ENCODE results near the gene HDLBP.

HDLBP gene

DNA sequence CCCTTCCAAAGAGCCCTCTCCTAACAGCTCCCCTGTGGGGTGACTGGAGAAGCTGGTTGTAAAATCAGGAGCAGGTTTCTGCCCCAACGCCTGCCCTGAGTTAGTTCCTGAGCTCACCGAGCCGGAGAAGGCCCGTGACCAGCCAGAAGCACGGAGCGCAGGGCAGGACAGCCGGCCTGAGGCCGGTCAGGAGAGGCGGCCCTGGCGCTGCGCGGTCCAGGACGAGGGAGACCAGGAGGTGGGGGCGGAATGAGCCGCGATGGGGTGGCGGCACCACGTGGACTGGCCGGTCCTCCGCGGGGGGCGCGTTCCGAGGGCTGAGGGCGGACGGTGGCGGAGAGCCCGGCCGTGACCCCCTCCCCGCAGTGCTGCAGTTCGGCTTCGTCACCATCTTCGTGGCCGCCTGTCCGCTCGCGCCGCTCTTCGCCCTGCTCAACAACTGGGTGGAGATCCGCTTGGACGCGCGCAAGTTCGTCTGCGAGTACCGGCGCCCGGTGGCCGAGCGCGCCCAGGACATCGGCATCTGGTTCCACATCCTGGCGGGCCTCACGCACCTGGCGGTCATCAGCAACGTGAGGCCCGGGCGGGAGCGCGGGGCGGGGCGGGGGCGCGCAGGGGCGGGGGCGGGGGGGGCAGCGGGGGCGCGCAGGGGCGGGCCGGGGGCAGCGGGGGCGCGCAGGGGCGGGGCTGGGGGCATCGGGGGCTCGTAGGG is 98.0 kb downstream of the HDLBP start:
- ChIA-PET POLR2A (no interaction called here), CTCF (interaction anchor here (1.6 to 1.8 kb wide), 3 partner anchors 10 to 139 kb away, joined by 3 to 7 read pairs (median 5); no protein-coding TSS in a partner anchor)
- TF ChIP-seq, protein P1, sequence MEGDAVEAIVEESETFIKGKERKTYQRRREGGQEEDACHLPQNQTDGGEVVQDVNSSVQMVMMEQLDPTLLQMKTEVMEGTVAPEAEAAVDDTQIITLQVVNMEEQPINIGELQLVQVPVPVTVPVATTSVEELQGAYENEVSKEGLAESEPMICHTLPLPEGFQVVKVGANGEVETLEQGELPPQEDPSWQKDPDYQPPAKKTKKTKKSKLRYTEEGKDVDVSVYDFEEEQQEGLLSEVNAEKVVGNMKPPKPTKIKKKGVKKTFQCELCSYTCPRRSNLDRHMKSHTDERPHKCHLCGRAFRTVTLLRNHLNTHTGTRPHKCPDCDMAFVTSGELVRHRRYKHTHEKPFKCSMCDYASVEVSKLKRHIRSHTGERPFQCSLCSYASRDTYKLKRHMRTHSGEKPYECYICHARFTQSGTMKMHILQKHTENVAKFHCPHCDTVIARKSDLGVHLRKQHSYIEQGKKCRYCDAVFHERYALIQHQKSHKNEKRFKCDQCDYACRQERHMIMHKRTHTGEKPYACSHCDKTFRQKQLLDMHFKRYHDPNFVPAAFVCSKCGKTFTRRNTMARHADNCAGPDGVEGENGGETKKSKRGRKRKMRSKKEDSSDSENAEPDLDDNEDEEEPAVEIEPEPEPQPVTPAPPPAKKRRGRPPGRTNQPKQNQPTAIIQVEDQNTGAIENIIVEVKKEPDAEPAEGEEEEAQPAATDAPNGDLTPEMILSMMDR (IDR thresholded peaks at IDR 0.05; ENCODE audit: control extremely low read depth, extremely low read depth, low read depth, missing control alignments): no peak
- DNase-seq (ENCODE audit: extremely low spot score): peak; percentile 88

- TF ChIP-seq, protein P1 (IDR thresholded peaks at IDR 0.05; ENCODE audit: control extremely low read depth, extremely low read depth, low read depth, missing control alignments): no peak
- POLR2A ChIA-PET: no interaction called here
- CTCF ChIA-PET: interaction anchor here (1.6 to 1.8 kb wide), 3 partner anchors 9 to 138 kb away, joined by 3 to 7 read pairs (median 5); no protein-coding TSS in a partner anchor
- no peak for DNase-seq (ENCODE audit: extremely low spot score)
Measured at GRCh38 chr2:241216211-241216761, 99.2 kb downstream of the HDLBP start.

DNA sequence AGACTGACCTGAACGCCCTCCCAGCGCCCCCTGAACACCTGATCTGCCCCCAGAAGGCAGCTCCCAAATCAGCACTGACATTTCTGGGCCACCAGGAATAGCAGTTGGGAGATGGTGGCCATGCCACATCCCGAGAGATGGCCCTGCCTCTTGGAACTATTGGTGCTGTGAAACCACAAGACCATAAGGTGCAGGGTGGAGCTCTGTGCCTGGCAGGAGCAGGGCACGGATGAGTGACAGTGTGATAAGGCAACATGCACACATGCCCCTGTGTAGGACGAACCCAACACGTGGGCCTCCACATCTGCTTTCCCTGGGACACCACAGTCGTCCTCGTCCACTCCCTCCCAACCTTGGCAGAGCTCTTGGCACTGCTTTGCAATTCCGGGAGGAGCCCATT is 100.1 kb downstream of the HDLBP start:
- ChIA-PET POLR2A (no interaction called here), CTCF (interaction anchor here (0.7 to 1.8 kb wide), 4 partner anchors 17 to 364 kb away, joined by 3 to 7 read pairs (median 3); no protein-coding TSS in a partner anchor)
- TF ChIP-seq, protein P1 (IDR thresholded peaks at IDR 0.05; ENCODE audit: control extremely low read depth, extremely low read depth, low read depth, missing control alignments): no peak
- no peak for DNase-seq (ENCODE audit: extremely low spot score)

- no peak for DNase-seq (ENCODE audit: extremely low spot score)
- POLR2A ChIA-PET: no interaction called here
- CTCF ChIA-PET: interaction anchor here (0.7 to 1.0 kb wide), 2 partner anchors 136 to 363 kb away, joined by 3 read pairs; no protein-coding TSS in a partner anchor
- TF ChIP-seq, protein P1 (IDR thresholded peaks at IDR 0.05; ENCODE audit: control extremely low read depth, extremely low read depth, low read depth, missing control alignments): no peak
Measured at GRCh38 chr2:241214766-241215165, 100.7 kb downstream of the HDLBP start.

DNA sequence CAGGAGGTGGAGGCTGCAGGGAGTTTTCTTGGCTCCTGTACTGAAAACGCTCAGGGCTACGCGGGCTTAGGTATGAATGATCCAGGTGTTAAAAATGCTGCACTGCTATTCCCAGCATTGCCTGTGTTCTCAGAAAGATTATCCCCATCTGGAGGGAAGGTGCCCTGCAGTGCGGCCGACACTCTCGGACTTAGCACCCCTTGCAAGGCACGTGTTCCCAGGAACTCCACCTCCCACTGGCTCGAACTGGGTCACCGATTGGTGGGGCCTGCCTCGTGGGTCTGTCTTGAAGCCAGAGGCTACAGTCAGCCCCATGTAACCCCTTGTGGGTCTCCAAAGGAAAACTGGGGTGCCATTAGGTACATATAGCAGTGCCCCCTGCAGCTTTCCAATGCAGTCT is 101.3 kb downstream of the HDLBP start:
- POLR2A ChIA-PET: no interaction called here
- DNase-seq (ENCODE audit: extremely low spot score): no peak
- TF ChIP-seq, protein P1 (IDR thresholded peaks at IDR 0.05; ENCODE audit: control extremely low read depth, extremely low read depth, low read depth, missing control alignments): no peak
- CTCF ChIA-PET: interaction anchor here (1.0 kb wide), 1 partner anchor 136 kb away, joined by 3 read pairs; no protein-coding TSS in a partner anchor

GRCh38 chr2:241213567-241213966 is 101.9 kb downstream of the HDLBP start:
- no peak for DNase-seq (ENCODE audit: extremely low spot score)

More at GRCh38 chr2:241213567-241213966, 101.9 kb downstream of the HDLBP start:
- CTCF ChIA-PET: no interaction called here
- TF ChIP-seq, protein P1 (IDR thresholded peaks at IDR 0.05; ENCODE audit: control extremely low read depth, extremely low read depth, low read depth, missing control alignments): no peak
- POLR2A ChIA-PET: no interaction called here
